Femur (tissue), 1 donor: ENCODE measurements around the gene NHS.

Experiments used
- DNase-seq: peaks from one replicate; pipeline ENCODE4 v3.0.0-alpha.2; 2017

NHS gene

GRCh38 chrX:17449866-17450265 is 74.9 kb downstream of the NHS start:
- no peak for DNase-seq

GRCh38 chrX:17453788-17454187 is 78.8 kb downstream of the NHS start:
- DNase-seq: no peak

- no peak for DNase-seq
These were observed 81.5 kb downstream of the NHS start for GRCh38 chrX:17456526-17456925.

GRCh38 chrX:17459008-17459611 is 84.1 kb downstream of the NHS start:
- peak; percentile 81 for DNase-seq

DNA sequence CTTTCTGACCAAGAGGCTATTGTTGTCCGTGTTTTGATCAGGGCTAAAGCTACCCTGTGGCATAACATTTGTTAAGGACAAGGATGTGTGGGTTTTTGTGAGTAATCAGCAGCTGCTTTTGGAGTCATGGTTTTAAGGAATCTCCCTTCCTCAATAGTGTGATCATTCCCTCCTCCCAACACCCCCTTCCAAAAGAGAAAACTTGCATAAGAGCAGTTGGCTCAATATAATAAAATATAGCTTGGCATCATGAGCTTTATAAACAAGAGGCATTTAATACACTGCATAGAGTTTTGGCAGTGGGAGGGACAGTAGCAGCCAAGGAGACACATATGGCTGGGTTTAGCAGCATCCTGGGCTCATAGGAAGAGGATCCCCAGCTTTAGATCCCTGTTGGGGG is 84.7 kb downstream of the NHS start:
- DNase-seq: no peak

- DNase-seq: no peak
These were observed 87.9 kb downstream of the NHS start for GRCh38 chrX:17462881-17463280.

GRCh38 chrX:17464194-17464593 is 89.2 kb downstream of the NHS start:
- DNase-seq: no peak

DNA sequence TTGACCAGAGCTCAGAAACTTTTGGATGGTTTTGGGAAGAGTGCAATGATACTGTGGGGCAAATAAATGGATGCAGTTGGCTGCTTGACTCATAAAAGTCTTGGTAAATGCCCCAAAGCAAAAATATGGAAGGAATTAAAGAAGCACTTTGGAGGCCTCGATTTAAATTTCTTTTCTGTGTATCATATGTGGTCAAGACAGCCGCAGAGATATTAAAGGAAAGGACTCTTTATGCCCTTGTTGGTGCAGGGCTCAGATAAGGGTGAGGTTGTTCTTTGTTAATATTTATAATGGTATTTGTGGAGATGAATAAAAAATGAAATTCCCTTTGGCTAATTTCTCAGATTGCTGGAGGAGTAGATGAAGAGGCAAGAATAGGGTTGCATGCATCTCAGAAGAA is 90.2 kb downstream of the NHS start:
- no peak for DNase-seq

DNA sequence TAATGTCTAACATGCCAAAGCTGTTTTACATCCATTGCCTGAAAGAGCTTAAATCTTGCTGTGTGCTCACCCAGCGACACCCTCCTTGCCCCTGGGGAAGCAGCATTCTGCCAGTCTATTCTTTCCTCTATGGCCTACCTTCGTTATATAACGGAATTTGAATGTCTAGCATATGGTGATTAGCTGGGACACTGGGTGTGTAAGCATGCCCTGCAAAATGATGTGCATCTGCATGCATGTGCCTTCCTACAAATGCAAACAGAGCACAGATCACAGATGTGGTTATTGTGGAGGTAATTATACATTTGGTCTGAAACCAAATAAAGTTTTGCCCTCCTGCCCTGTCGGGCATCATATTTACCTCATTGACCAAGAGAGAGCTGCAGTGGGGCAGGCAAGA is 90.8 kb downstream of the NHS start:
- DNase-seq: no peak

DNA sequence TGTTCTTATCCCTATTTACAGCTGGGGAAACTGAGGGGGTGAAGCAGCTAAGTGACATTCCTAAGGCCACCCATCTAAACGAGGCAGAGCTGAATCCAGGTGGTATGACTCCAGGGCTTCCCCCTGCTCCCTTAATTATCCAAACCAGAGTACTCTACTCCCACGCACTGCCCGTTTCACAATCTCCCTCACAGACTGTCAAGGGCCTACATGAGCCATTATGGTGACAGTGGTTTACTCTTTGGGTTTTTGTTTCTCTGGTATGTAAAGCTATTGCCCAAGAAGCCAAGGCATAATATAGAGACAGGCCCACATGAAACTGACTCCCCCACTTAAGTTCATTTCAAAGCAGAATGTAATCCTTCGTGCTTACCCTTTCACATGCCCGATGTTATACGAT is 95.1 kb downstream of the NHS start:
- DNase-seq: no peak

GRCh38 chrX:17471121-17471520 is 96.1 kb downstream of the NHS start:
- no peak for DNase-seq

DNA sequence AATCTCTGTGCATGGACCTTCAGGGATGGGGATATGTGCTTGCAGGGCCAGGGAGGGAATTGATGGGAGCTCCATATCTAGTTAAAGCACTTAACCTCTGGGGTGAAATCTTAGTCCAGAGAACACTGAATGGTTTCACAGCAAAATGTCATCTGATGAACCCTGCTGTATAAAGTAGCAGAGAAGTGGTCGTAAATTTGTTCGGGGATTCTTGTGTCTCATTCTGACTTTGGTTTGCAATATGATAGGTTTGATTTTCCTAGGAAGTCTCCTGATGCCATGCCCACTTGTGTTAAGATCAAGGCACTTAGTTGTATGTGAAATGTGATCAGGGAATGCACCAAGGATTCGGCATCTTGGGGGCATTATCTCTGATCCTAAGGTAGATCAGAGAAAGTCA is 96.9 kb downstream of the NHS start:
- no peak for DNase-seq

DNA sequence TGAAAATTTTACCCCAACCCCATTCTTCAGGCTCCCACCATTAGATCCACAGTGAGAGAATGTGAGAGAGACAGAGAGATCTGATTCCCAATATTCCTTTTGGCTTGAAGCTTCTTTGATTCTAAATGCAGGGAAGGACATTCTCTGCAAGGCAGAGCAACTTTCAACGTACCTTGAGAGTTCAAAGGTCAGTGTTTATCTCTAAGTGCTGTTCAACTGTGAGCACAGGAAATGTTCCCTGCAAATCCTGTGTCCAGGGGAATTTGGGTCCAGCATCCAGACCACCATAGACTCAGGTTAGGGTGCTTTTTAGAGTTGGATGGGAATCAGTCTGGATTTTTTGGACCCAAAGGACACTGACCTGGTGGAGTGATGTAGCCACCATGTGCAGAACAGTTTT is 97.4 kb downstream of the NHS start:
- no peak for DNase-seq

- DNase-seq: no peak
These were observed 98.0 kb downstream of the NHS start for GRCh38 chrX:17473021-17473420.

GRCh38 chrX:17474892-17475291 is 99.9 kb downstream of the NHS start:
- DNase-seq: no peak

DNA sequence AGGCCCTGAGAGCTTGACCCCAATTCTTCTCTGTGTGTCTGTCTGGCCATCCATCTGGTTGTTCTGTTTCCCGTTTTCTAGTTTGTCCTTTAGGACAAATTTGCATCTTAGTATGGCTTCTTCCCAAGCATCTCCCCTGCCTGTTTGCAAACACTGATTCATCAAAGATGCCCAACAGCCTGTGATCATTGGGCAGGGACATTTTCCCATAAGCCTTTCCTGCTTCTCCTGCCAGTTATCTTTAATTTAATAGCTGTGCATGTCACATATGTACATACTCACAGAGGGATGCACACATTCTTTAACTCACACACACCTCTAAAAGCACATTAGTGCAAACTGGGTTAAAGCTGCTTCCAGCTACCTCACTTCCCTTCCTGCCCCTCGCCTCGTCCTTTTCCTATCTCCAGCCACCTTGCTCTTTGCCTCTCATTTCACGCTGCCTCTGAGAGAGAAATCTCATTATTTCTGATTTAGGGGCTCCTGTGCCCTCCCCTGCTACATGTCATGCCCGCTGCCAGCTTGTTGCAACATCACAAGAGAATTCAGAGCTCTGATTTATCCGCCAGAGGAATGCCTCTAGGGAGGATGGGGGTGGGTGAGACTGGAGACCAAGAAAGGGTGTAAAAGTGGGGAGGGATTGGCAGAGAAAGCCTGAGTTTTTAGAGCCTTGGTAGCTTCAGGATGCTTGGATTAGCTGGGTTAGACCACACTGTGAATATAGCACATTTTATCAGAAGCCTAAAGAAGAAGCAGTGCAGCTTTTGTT is 100.6 kb downstream of the NHS start:
- no peak for DNase-seq

DNA sequence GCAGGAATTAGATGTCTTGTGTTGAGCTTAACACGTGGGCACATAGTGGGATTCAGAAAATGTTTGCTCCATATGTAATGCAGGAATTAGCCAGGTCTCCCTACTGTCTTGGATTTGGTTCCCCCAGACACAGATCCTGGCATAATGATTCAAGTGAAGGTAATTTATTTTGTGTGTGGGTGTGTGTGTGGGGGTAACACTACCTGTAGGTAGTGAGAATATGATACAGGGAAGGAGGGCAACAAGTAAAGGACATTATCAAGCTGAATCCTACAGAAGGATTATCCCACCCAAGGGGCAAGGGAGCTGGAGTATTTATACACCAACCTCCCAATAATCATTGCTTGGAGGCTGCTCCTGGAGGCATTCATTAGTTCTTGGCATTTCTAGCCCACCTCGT is 101.4 kb downstream of the NHS start:
- DNase-seq: no peak

DNA sequence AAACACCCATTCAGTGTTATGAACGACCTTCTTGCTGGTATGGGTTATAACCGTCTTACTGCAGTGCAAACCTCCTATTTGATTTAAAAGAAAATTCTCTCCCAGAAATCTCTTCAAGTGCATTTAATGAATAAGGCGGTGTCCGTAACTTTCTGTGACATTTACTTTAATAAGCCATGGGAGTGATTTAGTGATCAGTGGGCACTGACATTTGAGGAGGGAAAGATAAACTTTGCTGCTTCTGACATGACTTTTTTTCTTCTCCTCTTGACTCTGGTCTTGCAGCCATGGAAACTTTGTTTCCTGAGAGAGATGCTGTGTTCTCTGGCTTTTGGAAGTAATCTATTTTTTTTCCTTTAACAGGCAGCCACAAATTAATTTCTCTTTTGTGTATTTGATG is 106.1 kb downstream of the NHS start:
- no peak for DNase-seq

- no peak for DNase-seq
These were observed 109.6 kb downstream of the NHS start for GRCh38 chrX:17484592-17484991.

DNA sequence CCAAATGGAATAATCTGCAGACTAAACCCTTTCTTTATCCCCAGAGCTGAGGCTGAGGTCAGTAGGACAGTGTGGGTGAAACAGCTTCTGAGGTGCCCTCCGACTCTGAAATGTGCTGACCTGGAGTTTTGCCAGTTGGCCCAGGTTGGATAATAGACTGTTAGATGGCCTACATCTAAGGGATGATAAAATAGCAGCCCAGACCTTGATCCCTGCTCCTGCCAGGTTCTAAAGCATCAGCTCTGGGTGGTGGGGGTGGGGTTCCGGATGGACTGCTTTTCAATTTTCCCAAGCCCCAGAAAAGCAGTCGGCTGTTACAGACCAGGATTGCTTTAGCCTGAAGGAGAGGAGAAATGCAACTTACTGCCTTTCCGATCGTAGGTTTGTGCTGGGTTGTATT is 110.4 kb downstream of the NHS start:
- DNase-seq: no peak

DNA sequence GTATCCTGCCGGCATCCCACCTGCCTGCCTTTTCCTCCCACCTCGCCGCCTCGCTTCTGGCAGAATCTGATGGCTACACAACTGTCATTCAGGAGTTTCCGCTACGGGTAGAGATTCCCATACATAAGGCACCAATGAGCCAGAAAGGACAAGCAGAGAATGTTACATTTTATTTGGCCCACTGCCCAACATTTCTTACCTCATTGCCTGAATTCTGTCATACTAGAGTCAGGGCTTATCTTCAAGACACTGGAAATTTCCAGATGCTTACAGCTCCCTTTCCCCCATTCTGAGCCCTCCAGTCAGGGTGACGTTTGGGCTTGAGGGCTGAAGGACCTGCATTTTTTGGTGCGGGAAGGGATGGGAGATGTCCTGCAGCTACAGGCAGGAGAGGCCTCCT is 113.0 kb downstream of the NHS start:
- DNase-seq: no peak

DNA sequence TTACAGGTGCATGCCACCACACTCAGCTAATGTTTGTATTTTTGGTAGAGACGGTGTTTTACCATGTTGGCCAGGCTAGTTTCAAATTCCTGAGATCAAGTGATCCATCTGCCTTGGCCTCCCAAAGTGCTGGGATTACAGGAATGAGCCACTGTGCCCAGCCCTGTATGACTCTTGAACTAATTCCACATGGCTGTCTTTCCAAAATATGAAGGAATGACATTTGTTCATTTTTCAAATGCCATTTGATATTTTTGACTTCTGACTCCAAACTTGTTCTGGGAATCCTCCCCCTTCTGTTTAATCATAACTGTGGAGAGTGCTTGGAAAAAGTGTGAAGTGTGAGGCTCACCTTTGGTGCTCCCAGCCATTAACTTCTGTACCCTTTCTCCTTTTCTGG is 119.2 kb downstream of the NHS start:
- DNase-seq: no peak

DNA sequence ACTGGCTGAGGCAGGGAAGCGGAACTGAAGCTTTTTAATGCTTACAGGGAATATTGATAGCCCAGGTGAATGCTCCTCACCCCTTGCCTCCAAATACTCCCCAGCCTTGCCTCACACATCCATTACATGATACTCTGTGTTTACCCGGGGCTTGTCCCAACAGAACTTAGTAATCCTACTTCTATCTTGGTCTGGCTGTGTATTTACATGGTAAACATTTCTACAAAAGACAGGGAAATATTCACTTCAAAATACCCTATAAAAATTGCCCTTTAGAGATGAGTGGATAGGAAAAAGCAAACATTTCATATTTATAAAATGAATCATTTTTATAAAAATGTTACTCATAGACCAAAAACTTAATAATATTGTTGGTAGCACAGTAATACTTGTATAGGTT is 120.1 kb downstream of the NHS start:
- no peak for DNase-seq

GRCh38 chrX:17496407-17496806 is 121.4 kb downstream of the NHS start:
- no peak for DNase-seq

- DNase-seq: no peak
These were observed 122.2 kb downstream of the NHS start for GRCh38 chrX:17497193-17497592.
